Natural killer cell (primary cell): ENCODE data around the gene PRM3. TPM values are rescaled to one million over a fixed set of nuclear protein-coding genes. Genes with fewer than 3 reads are reported as not detected.

Experiments used
- ATAC-seq, 3 donors: fragments of 150-1000 bp in 2 of 3; fragments of 200-7000 bp in 1 of 3; cut with Tn5 transposase; 1 replicate in 1 of 3; 2 replicates in 2 of 3; pipeline ENCODE4 v1.10.0; 2021; ENCODE audit warnings: mild to moderate bottlenecking in 2 of 3, moderate library complexity in 2 of 3
- DNase-seq, 2 donors: peaks; one replicate each; pipeline versions ENCODE4 v3.0.0 to v3.0.0-alpha.2; 2013 to 2021; ENCODE audit warnings: mixed read lengths in 1 of 2
- H3K27ac ChIP-seq: one replicate; pipeline ENCODE4 v1.5.1; 2013; ENCODE audit warnings: mild to moderate bottlenecking, low read length
- H3K27me3 ChIP-seq: one replicate; pipeline ENCODE4 v1.6.1; 2013; ENCODE audit warnings: low read length; ENCODE audit not compliant: control insufficient read depth, insufficient read depth
- H3K36me3 ChIP-seq: one replicate; pipeline ENCODE4 v1.6.1; 2013; ENCODE audit warnings: low read length; ENCODE audit not compliant: control insufficient read depth, insufficient read depth
- H3K4me1 ChIP-seq: one replicate; pipeline ENCODE4 v1.6.1; 2013; ENCODE audit warnings: low read length; ENCODE audit not compliant: control insufficient read depth, insufficient read depth
- H3K4me3 ChIP-seq: one replicate; pipeline ENCODE4 v1.5.1; 2013; ENCODE audit warnings: low read length
- H3K9me3 ChIP-seq: one replicate; pipeline ENCODE4 v1.6.1; 2013; ENCODE audit warnings: low read length; ENCODE audit not compliant: control insufficient read depth, insufficient read depth
- H3K27ac Mint-ChIP-seq, 2 donors: one replicate each; pipeline ENCODE4 v1.8.0; 2022; ENCODE audit warnings: mild to moderate bottlenecking in 2 of 2, mixed read lengths in 2 of 2, moderate library complexity in 1 of 2
- H3K27me3 Mint-ChIP-seq, 2 donors: one replicate each; pipeline ENCODE4 v1.8.0; 2022; ENCODE audit warnings: low read depth in 2 of 2, mixed read lengths in 2 of 2
- H3K36me3 Mint-ChIP-seq: one replicate; pipeline ENCODE4 v1.8.0; 2022; ENCODE audit warnings: mixed read lengths
- H3K4me1 Mint-ChIP-seq, 2 donors: one replicate each; pipeline ENCODE4 v1.8.0; 2022; ENCODE audit warnings: mixed read lengths in 2 of 2
- H3K4me3 Mint-ChIP-seq: one replicate; pipeline ENCODE4 v1.8.0; 2022; ENCODE audit warnings: mild to moderate bottlenecking, moderate library complexity, mixed read lengths
- H3K9me3 Mint-ChIP-seq, 2 donors: one replicate each; pipeline ENCODE4 v1.8.0; 2022; ENCODE audit warnings: mixed read lengths in 2 of 2
- WGBS: methylation state at CpG from one replicate; pipeline ENCODE4 v1.1.7; 2013; ENCODE audit warnings: missing lambda C conversion rate; ENCODE audit not compliant: insufficient coverage; 5-methylcytosine and 5-hydroxymethylcytosine counted together
- intact Hi-C: fragments of 100-400 bp; cut with micrococcal nuclease; formaldehyde crosslinking; loops from one replicate; pipeline ENCODE4 v1.14.2; 2022
- total RNA-seq, 4 donors: library from RNA; stranded (reverse); fragments of 120-200 nt in 1 of 4; gene quantifications; one replicate each; pipeline versions ENCODE4 v1.2.3 to v1.2.4, GENCODE V29; 2013 to 2022
- TF ChIP-seq, protein P1 (sequence below): fragments of 200-600 bp; IDR thresholded peaks from one replicate; pipeline ENCODE4 v1.8.0; 2022; ENCODE audit warnings: antibody characterized with exemption

The PRM3 gene
- total RNA-seq, 3 donors from 2014 or later (not counting 1 experiment from before 2014, with no cell fraction given), result not detected

DNA sequence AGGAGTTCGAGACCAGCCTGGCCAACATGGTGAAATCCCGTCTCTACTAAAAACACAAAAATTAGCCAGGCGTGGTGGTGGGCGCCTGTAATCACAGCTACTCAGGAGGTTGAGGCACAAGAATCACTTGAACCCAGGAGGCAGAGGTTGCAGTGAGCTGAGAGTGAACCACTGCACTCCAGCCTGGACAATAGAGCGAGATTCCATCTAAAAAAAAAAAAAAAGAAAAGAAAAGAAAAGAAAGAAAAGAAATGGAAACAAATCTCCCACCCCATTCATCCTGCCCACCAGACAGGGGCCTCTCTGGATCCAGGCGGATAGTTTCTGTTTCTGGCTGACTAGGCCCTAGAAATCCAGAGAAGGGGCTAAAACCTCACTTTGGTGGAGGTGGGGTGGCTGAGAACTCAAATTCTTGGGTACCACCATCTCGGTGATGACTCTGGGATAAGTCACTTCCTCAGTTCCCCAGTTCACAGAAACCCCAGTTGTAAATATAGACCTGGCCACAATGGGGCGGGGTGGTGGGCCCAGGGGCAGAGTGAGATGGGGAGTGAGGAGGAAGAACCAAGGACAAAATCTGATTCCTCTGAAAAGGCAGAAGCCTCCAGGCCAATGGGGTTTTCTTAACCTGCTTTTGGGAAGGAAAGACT is 39.6 kb downstream of the PRM3 start:
- Mint-ChIP-seq H3K4me3 (peak overlapping the region; percentile 74), H3K27ac (peak overlapping the region; percentile 84 to 92), H3K9me3 (no peaks in the 10 kb centered on the region), H3K4me1 (peaks cover 59 to 62% of the 10 kb centered on the region in 2 donors), H3K36me3 (no peaks in the 10 kb centered on the region), H3K27me3 (no peaks in the 10 kb centered on the region)
- Histone ChIP-seq H3K9me3 (no peaks in the 10 kb centered on the region), H3K27ac (peak overlapping the region; percentile 87), H3K4me3 (no peak overlapping the region), H3K27me3 (no peaks in the 10 kb centered on the region), H3K36me3 (no peaks in the 10 kb centered on the region), H3K4me1 (peaks cover 73% of the 10 kb centered on the region)
- TF ChIP-seq, protein P1, sequence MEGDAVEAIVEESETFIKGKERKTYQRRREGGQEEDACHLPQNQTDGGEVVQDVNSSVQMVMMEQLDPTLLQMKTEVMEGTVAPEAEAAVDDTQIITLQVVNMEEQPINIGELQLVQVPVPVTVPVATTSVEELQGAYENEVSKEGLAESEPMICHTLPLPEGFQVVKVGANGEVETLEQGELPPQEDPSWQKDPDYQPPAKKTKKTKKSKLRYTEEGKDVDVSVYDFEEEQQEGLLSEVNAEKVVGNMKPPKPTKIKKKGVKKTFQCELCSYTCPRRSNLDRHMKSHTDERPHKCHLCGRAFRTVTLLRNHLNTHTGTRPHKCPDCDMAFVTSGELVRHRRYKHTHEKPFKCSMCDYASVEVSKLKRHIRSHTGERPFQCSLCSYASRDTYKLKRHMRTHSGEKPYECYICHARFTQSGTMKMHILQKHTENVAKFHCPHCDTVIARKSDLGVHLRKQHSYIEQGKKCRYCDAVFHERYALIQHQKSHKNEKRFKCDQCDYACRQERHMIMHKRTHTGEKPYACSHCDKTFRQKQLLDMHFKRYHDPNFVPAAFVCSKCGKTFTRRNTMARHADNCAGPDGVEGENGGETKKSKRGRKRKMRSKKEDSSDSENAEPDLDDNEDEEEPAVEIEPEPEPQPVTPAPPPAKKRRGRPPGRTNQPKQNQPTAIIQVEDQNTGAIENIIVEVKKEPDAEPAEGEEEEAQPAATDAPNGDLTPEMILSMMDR, result no peak
- peak in 1 of 2 donors; percentile 66 for DNase-seq
- intact Hi-C loops, result loop anchor here (1.0 to 10.0 kb wide), 3 partner anchors 9 to 359 kb away; partner anchors contain the start of gene CIITA
- ATAC-seq, result peak in 1 of 3 donors; percentile 17
- WGBS, result 32% methylated on average over 6 of the region's 8 CpGs

DNA sequence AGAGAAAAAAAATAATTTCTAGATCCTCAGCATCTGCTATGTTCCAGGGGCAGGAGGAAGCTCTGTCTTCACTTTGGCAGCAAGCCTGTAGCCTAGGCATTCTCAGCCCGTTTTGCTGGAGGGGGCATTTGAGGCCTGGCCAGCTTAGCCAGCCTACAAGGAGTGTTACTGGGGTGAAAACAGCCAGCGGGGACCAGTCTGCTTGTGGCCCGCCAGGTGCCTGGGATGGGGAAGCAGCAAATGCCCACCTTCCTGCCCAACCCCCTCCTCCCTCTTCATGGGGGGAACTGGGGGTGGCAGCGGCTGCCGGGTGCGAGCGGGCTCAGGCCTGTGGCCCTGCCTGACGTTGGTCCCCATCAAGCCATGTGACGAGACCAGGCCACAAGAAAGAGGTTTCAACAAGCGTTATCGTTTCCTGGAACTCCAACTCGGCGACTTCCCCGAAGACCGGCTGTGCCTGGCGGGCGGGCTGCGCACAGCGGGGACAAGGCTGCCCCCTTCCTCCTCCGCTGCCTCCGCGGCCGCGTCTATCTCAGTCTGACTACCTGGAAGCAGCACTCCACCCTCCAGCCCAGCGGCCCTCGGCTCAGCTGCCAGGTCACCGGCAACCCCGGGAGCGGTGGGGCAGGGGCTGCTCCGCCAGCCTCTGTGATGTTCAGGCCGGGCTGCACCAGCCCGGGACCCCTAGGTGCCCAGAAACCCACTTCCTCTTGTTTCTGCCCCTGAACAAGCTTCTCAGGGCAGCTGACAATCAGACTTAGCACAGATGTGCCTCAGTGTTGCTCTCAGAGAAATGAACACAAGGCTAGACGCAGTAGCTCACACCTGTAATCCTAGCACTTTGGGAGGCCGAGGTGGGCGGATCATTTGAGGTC is 40.3 kb downstream of the PRM3 start:
- H3K4me1 ChIP-seq, result peaks cover 68% of the 10 kb centered on the region
- Mint-ChIP-seq H3K4me1 (peaks cover 56 to 59% of the 10 kb centered on the region in 2 donors), H3K4me3 (peak overlapping the region; percentile 74), H3K27me3 (no peaks in the 10 kb centered on the region), H3K9me3 (no peaks in the 10 kb centered on the region), H3K36me3 (no peaks in the 10 kb centered on the region), H3K27ac (peak overlapping the region; percentile 84 to 92)
- H3K4me3 ChIP-seq, result peak overlapping the region; percentile 4
- peak overlapping the region; percentile 87 for H3K27ac ChIP-seq
- intact Hi-C loops, result loop anchor here (1.0 to 10.0 kb wide), 2 partner anchors 8 to 358 kb away; partner anchors contain the start of gene CIITA
- no peaks in the 10 kb centered on the region for H3K27me3 ChIP-seq
- peak; percentile 70 to 85 (median 79) for ATAC-seq
- H3K9me3 ChIP-seq, result no peaks in the 10 kb centered on the region
- TF ChIP-seq, protein P1, result no peak
- peak; percentile 65 to 91 for DNase-seq
- 3% methylated on average over 35 of the region's 35 CpGs for WGBS
- H3K36me3 ChIP-seq, result no peaks in the 10 kb centered on the region

DNA sequence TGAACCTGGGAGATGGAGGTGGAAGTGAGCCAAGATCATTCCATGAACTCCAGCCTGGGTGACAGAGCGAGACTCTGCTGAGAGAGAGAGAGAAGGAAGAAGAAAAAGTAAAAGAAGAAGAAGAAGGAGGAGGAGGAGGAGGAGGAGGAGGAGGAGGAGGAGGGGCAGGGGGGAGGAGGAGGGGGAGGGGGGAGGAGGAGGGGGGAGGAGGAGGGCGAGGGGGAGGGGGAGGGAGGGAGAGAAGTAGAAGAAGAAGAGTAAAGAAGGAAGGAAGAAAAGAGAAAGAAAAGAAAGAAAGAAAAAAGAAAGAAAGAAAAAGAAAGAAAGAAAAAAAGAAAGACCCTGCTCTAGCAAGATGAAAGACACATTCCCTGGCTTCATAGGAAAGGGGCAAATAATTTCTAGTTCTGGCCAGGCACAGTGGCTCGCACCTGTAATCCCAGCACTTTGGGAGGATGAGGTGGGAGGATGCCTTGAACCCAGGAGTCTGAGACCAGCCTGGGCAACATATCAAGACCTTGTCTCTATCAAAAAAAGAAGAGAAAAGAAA is 41.1 kb downstream of the PRM3 start:
- Mint-ChIP-seq H3K27ac (peak overlapping the region; percentile 84 to 92), H3K4me3 (peak overlapping the region; percentile 74), H3K36me3 (no peaks in the 10 kb centered on the region), H3K9me3 (no peaks in the 10 kb centered on the region), H3K27me3 (no peaks in the 10 kb centered on the region), H3K4me1 (peaks cover 50 to 54% of the 10 kb centered on the region in 2 donors)
- TF ChIP-seq, protein P1, result no peak
- H3K27ac ChIP-seq, result peak overlapping the region; percentile 87
- no peaks in the 10 kb centered on the region for H3K27me3 ChIP-seq
- WGBS, result 79% methylated on average over 1 of the region's 3 CpGs
- no peaks in the 10 kb centered on the region for H3K9me3 ChIP-seq
- no peaks in the 10 kb centered on the region for H3K36me3 ChIP-seq
- no peak for DNase-seq
- peaks cover 61% of the 10 kb centered on the region for H3K4me1 ChIP-seq
- no peak overlapping the region for H3K4me3 ChIP-seq
- ATAC-seq, result no peak
- intact Hi-C loops, result loop anchor here (10.0 kb wide), 1 partner anchor 358 kb away; the partner anchor contains the start of gene CIITA
